DOHH2 (cell line): ENCODE measurements around the gene NMD3.

ENCODE experiments used
- H3F3A ChIP-seq: fragments of 200-600 bp; sonication (generic), shearing (Covaris generic); 2 replicates; pipeline ENCODE4 v1.6.0; 2016; ENCODE audit warnings: antibody characterized with exemption, mild to moderate bottlenecking; ENCODE audit not compliant: control insufficient read depth, insufficient read depth
- H3K27ac ChIP-seq: fragments of 200-600 bp; sonication (generic); 2 replicates; pipeline ENCODE4 v1.5.1; 2014; ENCODE audit warnings: low read depth, mild to moderate bottlenecking, low read length, moderate library complexity
- H3K27me3 ChIP-seq: fragments of 200-600 bp; sonication (generic); 2 replicates; pipeline ENCODE4 v1.6.1; 2014; ENCODE audit warnings: mild to moderate bottlenecking, low read length, mixed read lengths; ENCODE audit not compliant: control insufficient read depth
- H3K36me3 ChIP-seq: fragments of 200-600 bp; sonication (generic); 2 replicates; pipeline ENCODE4 v1.6.1; 2014; ENCODE audit warnings: mild to moderate bottlenecking, low read length, moderate library complexity, mixed read lengths; ENCODE audit not compliant: control insufficient read depth
- H3K4me1 ChIP-seq: fragments of 200-600 bp; sonication (generic); 2 replicates; pipeline ENCODE4 v1.6.1; 2014; ENCODE audit warnings: mild to moderate bottlenecking, low read length, mixed read lengths; ENCODE audit not compliant: control insufficient read depth
- H3K4me2 ChIP-seq: fragments of 200-600 bp; sonication (generic); 2 replicates; pipeline ENCODE4 v1.6.0; 2014; ENCODE audit warnings: mild to moderate bottlenecking, low read length, moderate library complexity
- H3K4me3 ChIP-seq: fragments of 200-600 bp; sonication (generic); 2 replicates; pipeline ENCODE4 v1.5.1; 2014; ENCODE audit warnings: mild to moderate bottlenecking, low read length, mixed read lengths
- H3K79me2 ChIP-seq: fragments of 200-600 bp; sonication (generic); 2 replicates; pipeline ENCODE4 v1.6.1; 2014; ENCODE audit warnings: mild to moderate bottlenecking, low read length, mixed read lengths; ENCODE audit not compliant: control insufficient read depth
- H3K9me2 ChIP-seq: fragments of 200-600 bp; sonication (generic); replicated peaks from 2 replicates; pipeline ENCODE4 v1.6.1; 2014; ENCODE audit warnings: mild to moderate bottlenecking, low read length, mixed read lengths; ENCODE audit not compliant: control insufficient read depth
- H3K9me3 ChIP-seq: fragments of 200-600 bp; sonication (generic); 2 replicates; pipeline ENCODE4 v1.6.1; 2014; ENCODE audit warnings: antibody characterized with exemption, low read length, mixed read lengths; ENCODE audit not compliant: control insufficient read depth, insufficient read depth
- H4K20me1 ChIP-seq: fragments of 200-600 bp; sonication (generic); 2 replicates; pipeline ENCODE4 v1.6.0; 2014; ENCODE audit warnings: low read depth, mild to moderate bottlenecking, antibody characterized with exemption, low read length, moderate library complexity; ENCODE audit not compliant: control insufficient read depth, insufficient read depth
- EZH2phosphoT487 ChIP-seq: fragments of 200-600 bp; sonication (generic); IDR thresholded peaks from 2 replicates; pipeline ENCODE4 v1.6.1; 2017; ENCODE audit warnings: borderline replicate concordance, mild to moderate bottlenecking, antibody characterized with exemption, low read length, moderate library complexity, mixed read lengths
- TF ChIP-seq, protein P1 (sequence below): fragments of 200-600 bp; sonication (generic); IDR thresholded peaks from one replicate; pipeline ENCODE4 v1.5.1; 2014; ENCODE audit warnings: antibody characterized with exemption, mild to moderate bottlenecking, low read depth, low read length; ENCODE audit not compliant: poor library complexity, severe bottlenecking

The NMD3 gene

DNA sequence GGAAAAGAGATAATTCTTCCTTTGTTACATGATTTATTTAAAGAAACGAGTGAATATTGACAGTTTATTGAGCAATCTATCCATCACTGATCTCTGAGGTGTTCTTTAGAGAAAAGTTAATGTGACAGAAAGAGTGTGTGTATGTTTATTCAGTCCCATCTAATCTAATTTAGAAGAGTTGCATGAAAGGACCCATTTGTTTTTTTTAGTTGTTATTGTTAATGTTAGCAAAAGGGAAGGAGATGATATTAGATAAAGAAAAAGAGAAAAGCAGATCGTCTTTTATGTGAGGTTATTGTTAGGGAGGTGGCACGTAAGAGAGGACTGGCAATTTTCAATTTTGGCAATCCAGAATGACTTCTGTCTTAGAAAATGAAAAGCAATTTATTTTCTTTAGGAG, 46.5 kb downstream of the NMD3 start:
- H4K20me1 ChIP-seq = no peaks in the 10 kb centered on the region
- no peak overlapping the region for H3K27ac ChIP-seq
- H3K27me3 ChIP-seq = no peaks in the 10 kb centered on the region
- no peaks in the 10 kb centered on the region for H3F3A ChIP-seq
- H3K4me1 ChIP-seq = no peaks in the 10 kb centered on the region
- no peak overlapping the region for H3K4me2 ChIP-seq
- TF ChIP-seq, protein P1, sequence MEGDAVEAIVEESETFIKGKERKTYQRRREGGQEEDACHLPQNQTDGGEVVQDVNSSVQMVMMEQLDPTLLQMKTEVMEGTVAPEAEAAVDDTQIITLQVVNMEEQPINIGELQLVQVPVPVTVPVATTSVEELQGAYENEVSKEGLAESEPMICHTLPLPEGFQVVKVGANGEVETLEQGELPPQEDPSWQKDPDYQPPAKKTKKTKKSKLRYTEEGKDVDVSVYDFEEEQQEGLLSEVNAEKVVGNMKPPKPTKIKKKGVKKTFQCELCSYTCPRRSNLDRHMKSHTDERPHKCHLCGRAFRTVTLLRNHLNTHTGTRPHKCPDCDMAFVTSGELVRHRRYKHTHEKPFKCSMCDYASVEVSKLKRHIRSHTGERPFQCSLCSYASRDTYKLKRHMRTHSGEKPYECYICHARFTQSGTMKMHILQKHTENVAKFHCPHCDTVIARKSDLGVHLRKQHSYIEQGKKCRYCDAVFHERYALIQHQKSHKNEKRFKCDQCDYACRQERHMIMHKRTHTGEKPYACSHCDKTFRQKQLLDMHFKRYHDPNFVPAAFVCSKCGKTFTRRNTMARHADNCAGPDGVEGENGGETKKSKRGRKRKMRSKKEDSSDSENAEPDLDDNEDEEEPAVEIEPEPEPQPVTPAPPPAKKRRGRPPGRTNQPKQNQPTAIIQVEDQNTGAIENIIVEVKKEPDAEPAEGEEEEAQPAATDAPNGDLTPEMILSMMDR = no peak
- TF ChIP-seq EZH2phosphoT487 = no peak
- no peaks in the 10 kb centered on the region for H3K9me2 ChIP-seq
- H3K36me3 ChIP-seq = peaks cover 12% of the 10 kb centered on the region
- no peaks in the 10 kb centered on the region for H3K79me2 ChIP-seq
- H3K4me3 ChIP-seq = no peak overlapping the region
- peaks cover 9% of the 10 kb centered on the region; the same call in 1 of the 2 replicates for H3K9me3 ChIP-seq

DNA sequence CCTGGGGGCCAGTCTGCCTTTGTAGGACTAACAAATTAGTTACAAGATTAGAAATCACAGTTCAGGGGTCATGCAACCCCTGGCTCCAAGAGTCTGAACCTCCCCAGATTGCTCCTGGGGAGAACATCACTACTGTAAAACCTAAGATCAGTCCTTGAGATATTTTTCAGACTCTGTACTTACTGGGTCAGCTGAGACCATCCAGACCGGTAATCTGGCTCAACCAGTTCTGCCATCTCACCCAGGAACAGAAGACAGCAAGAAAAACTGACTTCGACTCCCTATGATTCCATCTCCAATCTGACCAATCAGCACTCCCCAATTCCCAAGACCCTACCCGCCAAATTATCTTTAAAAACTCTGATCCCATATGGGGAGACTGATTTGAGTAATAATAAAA, 47.5 kb downstream of the NMD3 start:
- Histone ChIP-seq H3K27ac (no peak overlapping the region), H3K9me3 (peaks cover 4% of the 10 kb centered on the region; the same call in 1 of the 2 replicates), H3K36me3 (peaks cover 9% of the 10 kb centered on the region), H3K4me2 (no peak overlapping the region), H3K9me2 (no peaks in the 10 kb centered on the region), H3K27me3 (no peaks in the 10 kb centered on the region), H3F3A (no peaks in the 10 kb centered on the region), H3K79me2 (no peaks in the 10 kb centered on the region), H4K20me1 (no peaks in the 10 kb centered on the region), H3K4me3 (no peak overlapping the region), H3K4me1 (no peaks in the 10 kb centered on the region)
- TF ChIP-seq, protein P1 = no peak
- TF ChIP-seq EZH2phosphoT487 = no peak

DNA sequence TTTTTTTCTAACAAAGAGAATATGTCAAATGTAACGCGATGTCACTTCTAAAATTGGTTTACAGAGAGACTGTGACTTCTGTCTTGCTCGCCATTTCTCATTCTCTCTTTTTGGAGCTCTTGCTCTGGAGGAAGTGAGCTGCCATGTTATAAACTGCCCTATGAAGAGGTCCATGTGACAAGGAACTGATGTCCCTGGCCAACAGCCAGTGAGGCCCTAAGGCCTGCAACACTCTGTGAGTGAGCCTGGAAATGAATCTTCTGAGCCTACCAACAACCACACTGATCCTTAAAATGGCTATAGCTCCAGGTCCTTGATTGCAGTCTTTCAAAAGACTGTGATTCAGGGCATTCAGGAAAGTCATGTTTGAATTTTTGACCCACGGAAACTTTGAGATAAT, 49.9 kb downstream of the NMD3 start:
- no peaks in the 10 kb centered on the region for H3K9me3 ChIP-seq
- TF ChIP-seq, protein P1 = no peak
- peaks cover 4% of the 10 kb centered on the region; the same call in 1 of the 2 replicates for H3F3A ChIP-seq
- no peak overlapping the region for H3K27ac ChIP-seq
- H3K4me1 ChIP-seq = no peaks in the 10 kb centered on the region
- H3K79me2 ChIP-seq = no peaks in the 10 kb centered on the region
- H3K9me2 ChIP-seq = no peaks in the 10 kb centered on the region
- H3K27me3 ChIP-seq = no peaks in the 10 kb centered on the region
- no peaks in the 10 kb centered on the region for H4K20me1 ChIP-seq
- no peaks in the 10 kb centered on the region for H3K36me3 ChIP-seq
- no peak overlapping the region for H3K4me2 ChIP-seq
- H3K4me3 ChIP-seq = no peak overlapping the region

DNA sequence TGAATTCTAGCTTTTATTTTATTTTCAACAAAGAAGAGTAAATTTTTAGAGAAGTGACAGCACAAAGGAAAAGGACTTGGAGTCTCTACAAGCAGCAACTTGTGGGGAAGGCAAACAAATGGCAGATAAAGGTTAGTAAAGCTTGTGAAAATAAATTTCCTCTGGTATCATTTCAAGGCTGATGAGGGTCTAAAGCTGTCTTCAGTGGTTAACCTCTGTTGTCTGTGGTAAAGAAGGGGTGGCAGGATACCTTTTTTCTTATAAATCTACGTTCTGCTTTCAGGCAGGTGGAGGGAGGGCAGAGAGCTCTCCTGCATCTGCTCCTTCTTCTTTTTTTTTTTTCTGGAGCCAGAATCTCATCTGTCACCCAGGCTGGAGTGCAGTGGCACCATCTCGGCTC, 50.5 kb downstream of the NMD3 start:
- Histone ChIP-seq H3K4me1 (no peaks in the 10 kb centered on the region), H3F3A (peaks cover 4% of the 10 kb centered on the region; the same call in 1 of the 2 replicates), H3K4me3 (no peak overlapping the region), H3K27me3 (no peaks in the 10 kb centered on the region), H3K79me2 (no peaks in the 10 kb centered on the region), H3K36me3 (no peaks in the 10 kb centered on the region), H3K9me3 (no peaks in the 10 kb centered on the region), H3K27ac (no peak overlapping the region), H3K4me2 (no peak overlapping the region), H4K20me1 (no peaks in the 10 kb centered on the region), H3K9me2 (no peaks in the 10 kb centered on the region)
- TF ChIP-seq EZH2phosphoT487 = no peak
- TF ChIP-seq, protein P1 = no peak
